HG03196 (cell line): ENCODE results near the gene TMEM236.
"Not testable (repeated sequence)": the region's sequence is repeated elsewhere in the genome, so short reads cannot be mapped to it uniquely, and the experiment has no call there.

Experiments used
- ATAC-seq: cut with Tn5 transposase; IDR thresholded peaks from one replicate; pipeline ENCODE4 v1.9.1; 2021; ENCODE audit not compliant: unreplicated experiment

The TMEM236 gene

GRCh38 chr10:17751781-17752445 lies at the start of gene TMEM236:
TMEM236 (plus strand) TSS chr10:17752201; CDS start chr10:17752296, 95 bp downstream.
- ATAC-seq: no peak

- ATAC-seq: no peak
These were observed 48.3 kb upstream of the TMEM236 start for GRCh38 chr10:17703706-17704105.

GRCh38 chr10:17708821-17709220 lies 43.2 kb upstream of the TMEM236 start:
- no peak for ATAC-seq

- no peak for ATAC-seq
These were observed 42.5 kb upstream of the TMEM236 start for GRCh38 chr10:17709492-17709891.

- no peak for ATAC-seq
These were observed 41.8 kb upstream of the TMEM236 start for GRCh38 chr10:17710181-17710580.

GRCh38 chr10:17712053-17712452 lies 39.9 kb upstream of the TMEM236 start:
- ATAC-seq: no peak

- ATAC-seq: no peak
These were observed 39.1 kb upstream of the TMEM236 start for GRCh38 chr10:17712717-17713471.

GRCh38 chr10:17713758-17714157 lies 38.2 kb upstream of the TMEM236 start:
- no peak for ATAC-seq

- ATAC-seq: no peak
These were observed 35.8 kb upstream of the TMEM236 start for GRCh38 chr10:17716161-17716560.

- not testable (repeated sequence) for ATAC-seq
These were observed 29.5 kb upstream of the TMEM236 start for GRCh38 chr10:17722317-17723014.

- no peak for ATAC-seq
These were observed 26.3 kb upstream of the TMEM236 start for GRCh38 chr10:17725703-17726102.

GRCh38 chr10:17729630-17730029 lies 22.4 kb upstream of the TMEM236 start:
- no peak for ATAC-seq

- ATAC-seq: no peak
These were observed 21.3 kb upstream of the TMEM236 start for GRCh38 chr10:17730667-17731066.

GRCh38 chr10:17731331-17732020 lies 20.5 kb upstream of the TMEM236 start:
- no peak for ATAC-seq

- ATAC-seq: no peak
These were observed 18.4 kb upstream of the TMEM236 start for GRCh38 chr10:17733620-17734019.

GRCh38 chr10:17734432-17735080 lies 17.4 kb upstream of the TMEM236 start:
- no peak for ATAC-seq

GRCh38 chr10:17735166-17735941 lies 16.6 kb upstream of the TMEM236 start:
- no peak for ATAC-seq

GRCh38 chr10:17736223-17736622 lies 15.8 kb upstream of the TMEM236 start:
- no peak for ATAC-seq

- ATAC-seq: no peak
These were observed 14.7 kb upstream of the TMEM236 start for GRCh38 chr10:17737027-17737965.
